H1 (cell line): Measurements from ENCODE around the gene TSSC4. TPM values are rescaled to one million over a fixed set of nuclear protein-coding genes. Genes with fewer than 3 reads are reported as not detected.

Source experiments
- ZNF274 ChIP-seq: IDR thresholded peaks from 2 replicates; pipeline ENCODE4 v1.7.0; 2012; ENCODE audit warnings: low read length, borderline replicate concordance; ENCODE audit errors: extremely low read depth
- polyA plus RNA-seq, 7 experiments: library from polyadenylated mRNA; depleted of rRNA in 3 of 7; stranded (reverse) in 5 of 7; unstranded in 2 of 7; fragments of >200 nt in 5 of 7; fragments of 200-250 nt in 2 of 7; gene quantifications; 1 replicate in 5 of 7; 2 replicates in 1 of 7; 4 replicates in 1 of 7; pipeline versions ENCODE4 v1.2.1 to v1.2.3, GENCODE V29; 2011 to 2013; ENCODE audit warnings: missing spikeins in 2 of 7, mixed read lengths in 2 of 7
- total RNA-seq: library from RNA; stranded (reverse); fragmentation: NEBNext Ultra II Directional; extraction: Animal tissue kit (Norgen Biotek cat#: 25700); gene quantifications from 2 replicates; pipeline ENCODE4 v1.2.1, GENCODE V29; 2021

TSSC4 gene
- total and polyA plus RNA-seq, 2 of the 8 experiments (the other 6 are each of a cell fraction or from before 2014, with no cell fraction given), result 34.0 to 39.3 TPM

GRCh38 chr11:2409611-2410468 lies 9.3 kb downstream of the TSSC4 start (continued):
- no peak for TF ChIP-seq ZNF274
